WTC11 (cell line): ENCODE data around the gene RTKN. TPM values are rescaled to one million over a fixed set of nuclear protein-coding genes. Genes with fewer than 3 reads are reported as not detected.
"Not testable (repeated sequence)": the region's sequence is repeated elsewhere in the genome, so short reads cannot be mapped to it uniquely, and the experiment has no call there.

ENCODE experiments used
- ATAC-seq: fragments of 200-7000 bp; cut with Tn5 transposase; 2 replicates; pipeline ENCODE4 v1.10.0; 2021; ENCODE audit warnings: mild to moderate bottlenecking, moderate library complexity
- CTCF ChIA-PET: fragments of 300-600 bp; sonication (Branson Sonifier 250); formaldehyde crosslinking; loops from one replicate; lab custom pipeline; 2021; ENCODE audit warnings: antibody characterized with exemption; lab: Charles Lee
- POLR2A ChIA-PET: fragments of 350-600 bp; sonication (Branson Sonifier 250); formaldehyde crosslinking; loops from one replicate; lab custom pipeline; 2021; ENCODE audit warnings: antibody characterized with exemption; lab: Charles Lee
- DNase-seq: peaks from one replicate; pipeline ENCODE4 v3.0.0; 2021; ENCODE audit warnings: low spot score
- H3K27ac Mint-ChIP-seq: 2 replicates; pipeline ENCODE4 v1.8.0; 2021; ENCODE audit warnings: mixed read lengths
- H3K27me3 Mint-ChIP-seq: 2 replicates; pipeline ENCODE4 v1.8.0; 2021; ENCODE audit warnings: low read depth, mild to moderate bottlenecking, moderate library complexity, mixed read lengths
- H3K36me3 Mint-ChIP-seq: 2 replicates; pipeline ENCODE4 v1.8.0; 2021; ENCODE audit warnings: mixed read lengths
- H3K4me1 Mint-ChIP-seq: 2 replicates; pipeline ENCODE4 v1.8.0; 2022; ENCODE audit warnings: mixed read lengths
- H3K4me3 Mint-ChIP-seq: 2 replicates; pipeline ENCODE4 v1.8.0; 2021; ENCODE audit warnings: mild to moderate bottlenecking, moderate library complexity, mixed read lengths
- H3K9me3 Mint-ChIP-seq: 2 replicates; pipeline ENCODE4 v1.8.0; 2021; ENCODE audit warnings: mixed read lengths
- CREM ChIP-seq: sonication (generic); formaldehyde crosslinking; IDR thresholded peaks from 2 replicates; pipeline ENCODE4 v1.8.1; 2022; ENCODE audit warnings: mild to moderate bottlenecking, missing genetic modification reagents, moderate library complexity
- E2F5 ChIP-seq: sonication (generic); formaldehyde crosslinking; IDR thresholded peaks from 2 replicates; pipeline ENCODE4 v1.8.1; 2022; ENCODE audit warnings: mild to moderate bottlenecking, moderate library complexity, missing genetic modification reagents
- GABPB1 ChIP-seq: sonication (generic); formaldehyde crosslinking; IDR thresholded peaks from 2 replicates; pipeline ENCODE4 v1.8.1; 2023; ENCODE audit warnings: mild to moderate bottlenecking, missing genetic modification reagents
- GTF2I ChIP-seq: fragments of 250-450 bp; sonication (Bioruptor Pico); conservative IDR thresholded peaks from 2 replicates; pipeline ENCODE4 v1.4.0; 2021; ENCODE audit warnings: mild to moderate bottlenecking
- RORB ChIP-seq: fragments of 250-450 bp; sonication (Bioruptor Pico); IDR thresholded peaks from 2 replicates; pipeline ENCODE4 v1.9.0; 2021; ENCODE audit warnings: mild to moderate bottlenecking
- SMAD4 ChIP-seq: sonication (generic); formaldehyde crosslinking; IDR thresholded peaks from 2 replicates; pipeline ENCODE4 v1.8.0; 2022; ENCODE audit warnings: mild to moderate bottlenecking, missing genetic modification reagents
- ZNF121 ChIP-seq: sonication (generic); formaldehyde crosslinking; IDR thresholded peaks from 2 replicates; pipeline ENCODE4 v1.8.0; 2023; ENCODE audit warnings: missing genetic modification reagents
- total RNA-seq: library from RNA; stranded (reverse); gene quantifications from 3 replicates; pipeline ENCODE4 v1.2.3, GENCODE V29; 2021
- TF ChIP-seq, protein P1 (sequence below): sonication (generic); formaldehyde crosslinking; IDR thresholded peaks from 2 replicates; pipeline ENCODE4 v1.8.1; 2022; ENCODE audit warnings: low read depth, missing genetic modification reagents, borderline replicate concordance
- TF ChIP-seq, protein P2 (sequence below): sonication (generic); formaldehyde crosslinking; IDR thresholded peaks from 2 replicates; pipeline ENCODE4 v1.8.1; 2022; ENCODE audit warnings: mild to moderate bottlenecking, missing genetic modification reagents, moderate library complexity, borderline replicate concordance
- TF ChIP-seq, protein P3 (sequence below): sonication (generic); formaldehyde crosslinking; IDR thresholded peaks from 2 replicates; pipeline ENCODE4 v1.8.0; 2023; ENCODE audit warnings: missing genetic modification reagents

Gene RTKN
- total RNA-seq, 1 experiment from 2014 or later = 80.1 TPM

DNA sequence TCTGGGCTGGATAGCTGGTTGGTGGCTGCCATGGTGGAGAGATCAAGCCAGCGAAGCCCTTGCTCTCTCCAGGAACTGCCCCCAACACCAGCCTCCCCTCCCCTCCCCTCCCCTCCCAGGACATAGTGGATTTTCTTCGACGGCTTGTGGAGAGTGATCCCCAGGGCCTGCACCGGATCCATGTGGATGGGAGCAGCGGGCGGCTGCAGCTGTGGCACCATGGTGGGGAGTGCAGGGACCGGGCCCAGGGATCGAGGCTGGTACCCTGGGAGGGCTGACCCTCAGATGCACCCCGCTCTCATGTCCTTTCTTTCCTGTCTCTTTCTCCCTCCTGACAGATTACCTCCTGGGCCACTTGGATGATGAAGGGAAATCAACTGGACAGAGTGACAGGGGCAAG, 48.2 kb upstream of the RTKN start:
- Mint-ChIP-seq H3K36me3 (peaks cover 51% of the 10 kb centered on the region), H3K27me3 (peaks cover 8% of the 10 kb centered on the region), H3K27ac (no peak overlapping the region), H3K4me1 (no peaks in the 10 kb centered on the region), H3K9me3 (no peaks in the 10 kb centered on the region), H3K4me3 (no peak overlapping the region)
- ATAC-seq = no peak
- DNase-seq = no peak
- ChIA-PET CTCF (interaction anchor here (0.6 to 1.1 kb wide), 3 partner anchors 8 to 83 kb away, joined by 3 to 4 read pairs (median 3); no protein-coding TSS in a partner anchor), POLR2A (no interaction called here)
- TF ChIP-seq RORB (CRISPR knock-in tag) (no peak), CREM (CRISPR knock-in tag) (no peak)

GRCh38 chr2:74488643-74489481, 47.1 kb upstream of the RTKN start:
- ATAC-seq (peak; percentile 38; the same call in 1 of the 2 replicates), DNase-seq (no peak)
- H3K27me3 Mint-ChIP-seq = no peaks in the 10 kb centered on the region
- TF ChIP-seq ZNF121 (CRISPR knock-in tag) (0 out of 2 replicates have a peak, but pooled peaks have one; percentile 51), GABPB1 (CRISPR knock-in tag) (peak; percentile 56), SMAD4 (CRISPR knock-in tag) (no peak)
- TF ChIP-seq, protein P1, sequence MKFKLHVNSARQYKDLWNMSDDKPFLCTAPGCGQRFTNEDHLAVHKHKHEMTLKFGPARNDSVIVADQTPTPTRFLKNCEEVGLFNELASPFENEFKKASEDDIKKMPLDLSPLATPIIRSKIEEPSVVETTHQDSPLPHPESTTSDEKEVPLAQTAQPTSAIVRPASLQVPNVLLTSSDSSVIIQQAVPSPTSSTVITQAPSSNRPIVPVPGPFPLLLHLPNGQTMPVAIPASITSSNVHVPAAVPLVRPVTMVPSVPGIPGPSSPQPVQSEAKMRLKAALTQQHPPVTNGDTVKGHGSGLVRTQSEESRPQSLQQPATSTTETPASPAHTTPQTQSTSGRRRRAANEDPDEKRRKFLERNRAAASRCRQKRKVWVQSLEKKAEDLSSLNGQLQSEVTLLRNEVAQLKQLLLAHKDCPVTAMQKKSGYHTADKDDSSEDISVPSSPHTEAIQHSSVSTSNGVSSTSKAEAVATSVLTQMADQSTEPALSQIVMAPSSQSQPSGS (CRISPR knock-in tag) = no peak
- TF ChIP-seq, protein P2, sequence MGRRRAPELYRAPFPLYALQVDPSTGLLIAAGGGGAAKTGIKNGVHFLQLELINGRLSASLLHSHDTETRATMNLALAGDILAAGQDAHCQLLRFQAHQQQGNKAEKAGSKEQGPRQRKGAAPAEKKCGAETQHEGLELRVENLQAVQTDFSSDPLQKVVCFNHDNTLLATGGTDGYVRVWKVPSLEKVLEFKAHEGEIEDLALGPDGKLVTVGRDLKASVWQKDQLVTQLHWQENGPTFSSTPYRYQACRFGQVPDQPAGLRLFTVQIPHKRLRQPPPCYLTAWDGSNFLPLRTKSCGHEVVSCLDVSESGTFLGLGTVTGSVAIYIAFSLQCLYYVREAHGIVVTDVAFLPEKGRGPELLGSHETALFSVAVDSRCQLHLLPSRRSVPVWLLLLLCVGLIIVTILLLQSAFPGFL (CRISPR knock-in tag) = 0 out of 2 replicates have a peak, but pooled peaks have one; percentile 57
- ChIA-PET POLR2A (no interaction called here), CTCF (interaction anchor here (1.0 to 1.1 kb wide), 2 partner anchors 9 to 84 kb away, joined by 3 to 4 read pairs; no protein-coding TSS in a partner anchor)
- no peaks in the 10 kb centered on the region for H3K4me1 Mint-ChIP-seq
- no peak overlapping the region for H3K27ac Mint-ChIP-seq
- H3K4me3 Mint-ChIP-seq = no peak overlapping the region
- peaks cover 45% of the 10 kb centered on the region for H3K36me3 Mint-ChIP-seq
- H3K9me3 Mint-ChIP-seq = no peaks in the 10 kb centered on the region

GRCh38 chr2:74486141-74486540, 44.4 kb upstream of the RTKN start:
- Mint-ChIP-seq H3K36me3 (peaks cover 24% of the 10 kb centered on the region), H3K27ac (no peak overlapping the region), H3K4me3 (no peak overlapping the region), H3K9me3 (no peaks in the 10 kb centered on the region), H3K27me3 (no peaks in the 10 kb centered on the region), H3K4me1 (peaks cover 6% of the 10 kb centered on the region)
- CTCF ChIA-PET = no interaction called here
- POLR2A ChIA-PET = no interaction called here
- TF ChIP-seq, protein P3, sequence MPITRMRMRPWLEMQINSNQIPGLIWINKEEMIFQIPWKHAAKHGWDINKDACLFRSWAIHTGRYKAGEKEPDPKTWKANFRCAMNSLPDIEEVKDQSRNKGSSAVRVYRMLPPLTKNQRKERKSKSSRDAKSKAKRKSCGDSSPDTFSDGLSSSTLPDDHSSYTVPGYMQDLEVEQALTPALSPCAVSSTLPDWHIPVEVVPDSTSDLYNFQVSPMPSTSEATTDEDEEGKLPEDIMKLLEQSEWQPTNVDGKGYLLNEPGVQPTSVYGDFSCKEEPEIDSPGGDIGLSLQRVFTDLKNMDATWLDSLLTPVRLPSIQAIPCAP = no peak
- TF ChIP-seq E2F5 (CRISPR knock-in tag) = no peak
- ATAC-seq (no peak), DNase-seq (no peak)

DNA sequence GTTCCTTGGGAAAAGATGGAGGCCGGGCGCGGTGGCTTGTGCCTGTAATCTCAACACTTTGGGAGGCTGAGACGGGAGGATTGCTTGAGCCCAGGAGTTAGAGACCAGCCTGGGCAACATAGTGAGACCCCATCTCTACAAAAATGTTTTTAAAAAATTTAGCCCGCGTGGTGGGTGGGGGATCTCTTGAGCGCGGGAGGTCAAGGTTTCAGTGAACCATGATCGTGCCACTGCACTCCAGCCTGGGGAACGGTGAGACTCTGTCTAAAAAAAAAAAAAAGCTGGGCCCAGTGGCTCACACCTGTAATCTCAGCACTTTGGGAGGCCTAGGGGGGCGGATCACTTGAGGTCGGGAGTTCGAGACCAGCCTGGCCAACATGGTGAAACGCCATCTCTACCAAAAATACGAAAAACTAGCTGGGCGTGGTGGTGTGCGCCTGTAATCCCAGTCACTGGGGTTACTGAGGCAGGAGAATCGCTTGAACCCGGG, 42.0 kb upstream of the RTKN start:
- H3K9me3 Mint-ChIP-seq, DNase-seq, H3K27me3 Mint-ChIP-seq, ATAC-seq: not testable (repeated sequence)
- Mint-ChIP-seq H3K4me3 (peak overlapping the region; percentile 100), H3K4me1 (peaks cover 10% of the 10 kb centered on the region), H3K36me3 (peaks cover 22% of the 10 kb centered on the region), H3K27ac (peak overlapping the region; percentile 100)
- POLR2A ChIA-PET = interaction anchor here (0.7 to 2.2 kb wide), 5 partner anchors 10 to 43 kb away, joined by 3 to 13 read pairs (median 4); partner anchors contain the start of gene WBP1
- TF ChIP-seq GTF2I (CRISPR knock-in tag) (peak; percentile 81; the same call in 1 of the 2 replicates), ZNF121 (CRISPR knock-in tag) (peak; percentile 77; the same call in 1 of the 2 replicates)
- CTCF ChIA-PET = interaction anchor here (1.0 to 4.6 kb wide), 18 partner anchors 10 to 148 kb away, joined by 3 to 43 read pairs (median 8); partner anchors contain the start of genes AUP1, DQX1, HTRA2 and INO80B
